Transverse colon (tissue), 4 donors: Measurements from ENCODE around the gene FZD8. TPM values are rescaled to one million over a fixed set of nuclear protein-coding genes. Genes with fewer than 3 reads are reported as not detected.

Experiments
- DNase-seq: peaks from one replicate; pipeline ENCODE4 v3.0.0-alpha.2; 2019
- H3K27ac ChIP-seq, 4 donors: fragments of 200-600 bp; sonication (generic); 2 replicates each; pipeline ENCODE4 v1.5.1; 2016 to 2018; ENCODE audit warnings: inconsistent platforms in 4 of 4
- H3K27me3 ChIP-seq: fragments of 200-600 bp; sonication (generic); 2 replicates; pipeline ENCODE4 v1.5.1; 2017; ENCODE audit warnings: inconsistent platforms
- H3K36me3 ChIP-seq, 4 donors: fragments of 200-600 bp; sonication (generic); 2 replicates each; pipeline ENCODE4 v1.5.1; 2017 to 2019; ENCODE audit warnings: inconsistent platforms in 4 of 4
- H3K4me1 ChIP-seq, 4 donors: fragments of 200-600 bp; sonication (generic); 2 replicates each; pipeline ENCODE4 v1.5.1; 2017 to 2020; ENCODE audit warnings: inconsistent platforms in 4 of 4
- H3K4me3 ChIP-seq, 4 donors: fragments of 200-600 bp; sonication (generic); 1 replicate in 1 of 4; 2 replicates in 3 of 4; pipeline versions ENCODE4 v1.5.1 to v1.6.1; 2017 to 2019; ENCODE audit warnings: inconsistent platforms in 4 of 4
- H3K9me3 ChIP-seq, 2 donors: fragments of 200-600 bp; sonication (generic); 2 replicates each; pipeline ENCODE4 v1.5.1; 2017 to 2019; ENCODE audit warnings: inconsistent platforms in 2 of 2
- CTCF ChIP-seq, 5 experiments: fragments of 200-600 bp in 3 of 5; fragments of 450-650 bp in 2 of 5; sonication (generic) in 3 of 5; IDR thresholded peaks; 1 replicate in 2 of 5; 2 replicates in 3 of 5; pipeline ENCODE4 v1.5.1; 2016 to 2017; ENCODE audit warnings: antibody characterized with exemption in 5 of 5, inconsistent platforms in 3 of 5, mild to moderate bottlenecking in 2 of 5, moderate library complexity in 1 of 5
- EP300 ChIP-seq: sonication (generic); formaldehyde crosslinking; IDR thresholded peaks from one replicate; pipeline ENCODE4 v1.6.1; 2017; ENCODE audit warnings: antibody characterized with exemption, low read depth
- POLR2A ChIP-seq: fragments of 450-650 bp; IDR thresholded peaks from one replicate; pipeline ENCODE4 v1.6.1; 2016; ENCODE audit warnings: antibody characterized with exemption, mild to moderate bottlenecking, moderate library complexity
- POLR2AphosphoS5 ChIP-seq, 3 donors: sonication (generic); formaldehyde crosslinking; IDR thresholded peaks; one replicate each; pipeline ENCODE4 v1.6.1; 2016; ENCODE audit warnings: antibody characterized with exemption in 3 of 3
- WGBS, 2 donors: methylation state at CpG; one replicate each; pipeline ENCODE4 v1.1.5; 2018; ENCODE audit warnings: low coverage in 1 of 2; 5-methylcytosine and 5-hydroxymethylcytosine counted together
- in situ Hi-C, 4 donors: fragments of 200-750 bp; cut with MboI; loops; one replicate each; pipeline versions ENCODE4 v1.15.0 to v1.15.1; 2017; ENCODE audit warnings: low sequenced_read_pairs in 3 of 4, low pct_ligation_motif_present in 1 of 4, low pct_unique_long_range_greater_than_20kb in 1 of 4
- intact Hi-C: fragments of 100-400 bp; cut with DNase I; formaldehyde crosslinking; loops from one replicate; pipeline ENCODE4 v1.15.1; 2023; ENCODE audit warnings: low total_unique reads
- total RNA-seq, 4 donors: library from RNA; depleted of rRNA; stranded (reverse); fragments of >200 nt; gene quantifications; one replicate each; pipeline ENCODE4 v1.1.0, GENCODE V29; 2016

The FZD8 gene
- total RNA-seq, 4 donors from 2014 or later, result 8.6 to 14.9 (median 10.6) TPM

- TF ChIP-seq POLR2AphosphoS5 (IDR thresholded peaks at IDR 0.05) (no peak), CTCF (IDR thresholded peaks at IDR 0.05) (no peak), POLR2A (no peak), EP300 (no peak)
- H3K27ac ChIP-seq, result no peak overlapping the region
- H3K9me3 ChIP-seq, result no peaks in the 10 kb centered on the region
- in situ Hi-C loops (loop anchor here in 1 of 4 donors (25.0 kb wide), 1 partner anchor 262 kb away; no protein-coding TSS in a partner anchor), intact Hi-C loops (no loop called here)
- no peaks in the 10 kb centered on the region for H3K27me3 ChIP-seq
- H3K4me1 ChIP-seq, result no peaks in the 10 kb centered on the region
- no peaks in the 10 kb centered on the region for H3K36me3 ChIP-seq
- DNase-seq, result no peak
- H3K4me3 ChIP-seq, result no peak overlapping the region
These were observed 32.7 kb upstream of the FZD8 start for GRCh38 chr10:35674843-35675242.

- TF ChIP-seq POLR2A (no peak), CTCF (IDR thresholded peaks at IDR 0.05) (no peak), POLR2AphosphoS5 (IDR thresholded peaks at IDR 0.05) (no peak), EP300 (no peak)
- Histone ChIP-seq H3K36me3 (no peaks in the 10 kb centered on the region), H3K4me1 (no peaks in the 10 kb centered on the region), H3K9me3 (no peaks in the 10 kb centered on the region), H3K27ac (no peak overlapping the region), H3K27me3 (no peaks in the 10 kb centered on the region), H3K4me3 (no peak overlapping the region)
- in situ Hi-C loops, result loop anchor here in 1 of 4 donors (25.0 kb wide), 1 partner anchor 268 kb away; no protein-coding TSS in a partner anchor
- 78 to 87% methylated on average over 1 to 13 of the region's 13 CpGs for WGBS, 2 donors
- DNase-seq, result no peak
- intact Hi-C loops, result no loop called here
These were observed 27.0 kb upstream of the FZD8 start for GRCh38 chr10:35668865-35669650.

- Histone ChIP-seq H3K36me3 (no peaks in the 10 kb centered on the region), H3K27ac (no peak overlapping the region), H3K4me1 (no peaks in the 10 kb centered on the region), H3K9me3 (no peaks in the 10 kb centered on the region), H3K4me3 (no peak overlapping the region), H3K27me3 (no peaks in the 10 kb centered on the region)
- intact Hi-C loops, result no loop called here
- DNase-seq, result no peak
- WGBS, 2 donors, result 96% methylated on average over 7 to 9 of the region's 9 CpGs
- in situ Hi-C loops, result loop anchor here in 1 of 4 donors (25.0 kb wide), 1 partner anchor 269 kb away; no protein-coding TSS in a partner anchor
- TF ChIP-seq EP300 (no peak), POLR2A (no peak), CTCF (IDR thresholded peaks at IDR 0.05) (no peak), POLR2AphosphoS5 (IDR thresholded peaks at IDR 0.05) (no peak)
These were observed 25.9 kb upstream of the FZD8 start for GRCh38 chr10:35667971-35668370.

GRCh38 chr10:35667270-35667889, 25.3 kb upstream of the FZD8 start:
- Histone ChIP-seq H3K27ac (no peak overlapping the region), H3K27me3 (no peaks in the 10 kb centered on the region), H3K4me3 (no peak overlapping the region), H3K36me3 (no peaks in the 10 kb centered on the region), H3K4me1 (no peaks in the 10 kb centered on the region), H3K9me3 (no peaks in the 10 kb centered on the region)
- 85 to 89% methylated on average over 4 of the region's 4 CpGs for WGBS, 2 donors
- no peak for DNase-seq
- in situ Hi-C loops, result loop anchor here in 1 of 4 donors (25.0 kb wide), 1 partner anchor 270 kb away; no protein-coding TSS in a partner anchor
- intact Hi-C loops, result no loop called here
- TF ChIP-seq POLR2AphosphoS5 (IDR thresholded peaks at IDR 0.05) (no peak), CTCF (IDR thresholded peaks at IDR 0.05) (no peak), POLR2A (no peak), EP300 (no peak)
